Endothelial cell of umbilical vein (primary cell): ENCODE results near the gene FILIP1L. TPM values are rescaled to one million over a fixed set of nuclear protein-coding genes. Genes with fewer than 3 reads are reported as not detected.

Source experiments
- BruUV-seq: library from RNA; stranded (reverse); fragments of 400-500 nt; replicated peaks from 2 replicates; lab custom pipeline; 2021; lab: Mats Ljungman, UMichigan
- CTCF ChIA-PET: fragments of 300-600, 350-600 bp; sonication (Branson Sonifier 250); formaldehyde crosslinking; loops from one replicate; lab custom pipeline; 2021; ENCODE audit warnings: antibody characterized with exemption, inconsistent platforms; lab: Charles Lee
- POLR2A ChIA-PET: fragments of 300-600, 350-600 bp; sonication (Branson Sonifier 250); formaldehyde crosslinking; loops from one replicate; lab custom pipeline; 2021; ENCODE audit warnings: antibody characterized with exemption, inconsistent platforms; lab: Charles Lee
- DNase-seq: peaks from one replicate; pipeline ENCODE4 v3.0.0-alpha.2; 2011; ENCODE audit warnings: low read depth, low spot score
- FAIRE-seq: peaks from 2 replicates; lab custom pipeline; 2011; peaks lifted over from hg19 to GRCh38; lab: Jason Lieb, UNC
- H2AFZ ChIP-seq: 2 replicates; pipeline ENCODE4 v1.6.0; 2012; ENCODE audit warnings: low read depth, low read length, control low read depth, inconsistent platforms
- H3K27ac ChIP-seq: 2 replicates; pipeline ENCODE4 v1.5.1; 2011; ENCODE audit warnings: low read depth, mild to moderate bottlenecking, control low read depth, low read length, moderate library complexity; ENCODE audit not compliant: insufficient read depth
- H3K27me3 ChIP-seq, 2 experiments: 2 replicates each; pipeline versions ENCODE4 v1.6.0 to v1.6.1; 2011; ENCODE audit warnings: low read length in 2 of 2, mixed read lengths in 1 of 2; ENCODE audit not compliant: control insufficient read depth in 2 of 2, insufficient read depth in 2 of 2
- H3K36me3 ChIP-seq, 2 experiments: 2 replicates in 1 of 2; 3 replicates in 1 of 2; pipeline ENCODE4 v1.5.1; 2011; ENCODE audit warnings: low read length in 2 of 2, mild to moderate bottlenecking in 1 of 2, moderate library complexity in 1 of 2; ENCODE audit not compliant: control insufficient read depth in 2 of 2, insufficient read depth in 2 of 2; ENCODE audit errors: extremely low read depth in 1 of 2
- H3K4me1 ChIP-seq: 3 replicates; pipeline ENCODE4 v1.5.1; 2011; ENCODE audit warnings: mild to moderate bottlenecking, low read length; ENCODE audit not compliant: control insufficient read depth, insufficient read depth; ENCODE audit errors: extremely low read depth
- H3K4me2 ChIP-seq: 2 replicates; pipeline ENCODE4 v1.6.1; 2011; ENCODE audit warnings: low read length, control low read depth, mixed read lengths; ENCODE audit not compliant: insufficient read depth
- H3K4me3 ChIP-seq, 3 experiments: fragments of 200-600 bp in 1 of 3; sonication (generic), shearing (Covaris generic) in 1 of 3; replicated peaks in 1 of 3; 2 replicates each; pipeline ENCODE4 v1.5.1; 2011 to 2016; ENCODE audit warnings: control low read depth in 3 of 3, low read length in 3 of 3, mild to moderate bottlenecking in 2 of 3, inconsistent platforms in 1 of 3, low read depth in 1 of 3, moderate library complexity in 1 of 3; ENCODE audit not compliant: insufficient read depth in 1 of 3
- H3K79me2 ChIP-seq: 2 replicates; pipeline ENCODE4 v1.6.0; 2012; ENCODE audit warnings: low read length, inconsistent platforms; ENCODE audit not compliant: control insufficient read depth, insufficient read depth
- H3K9ac ChIP-seq: replicated peaks from 2 replicates; pipeline ENCODE3; 2011; ENCODE audit warnings: low read length, control low read depth; ENCODE audit not compliant: insufficient read depth; ENCODE audit errors: extremely low read depth
- H3K9me1 ChIP-seq: replicated peaks from 3 replicates; pipeline ENCODE4 v1.6.0; 2011; ENCODE audit warnings: mild to moderate bottlenecking, low read length; ENCODE audit not compliant: control insufficient read depth, insufficient read depth; ENCODE audit errors: extremely low read depth
- H3K9me3 ChIP-seq: replicated peaks from 2 replicates; pipeline ENCODE4 v1.5.1; 2012; ENCODE audit warnings: low read length, inconsistent platforms; ENCODE audit not compliant: control insufficient read depth, insufficient read depth
- H4K20me1 ChIP-seq: replicated peaks from 2 replicates; pipeline ENCODE3; 2011; ENCODE audit warnings: mild to moderate bottlenecking, low read length; ENCODE audit not compliant: control insufficient read depth, insufficient read depth; ENCODE audit errors: extremely low read depth
- EZH2 ChIP-seq: IDR thresholded peaks from 2 replicates; pipeline ENCODE4 v1.6.1; 2012; ENCODE audit warnings: borderline replicate concordance, low read depth, mild to moderate bottlenecking, moderate library complexity, low read length, inconsistent platforms; ENCODE audit not compliant: severe bottlenecking
- FOS ChIP-seq: IDR thresholded peaks from 2 replicates; pipeline ENCODE4 v1.6.1; 2011; ENCODE audit warnings: mild to moderate bottlenecking, low read length, moderate library complexity, borderline replicate concordance; ENCODE audit not compliant: insufficient read depth
- GATA2 ChIP-seq: IDR thresholded peaks from 2 replicates; pipeline ENCODE4 v1.7.0; 2011; ENCODE audit warnings: low read depth, mild to moderate bottlenecking, moderate library complexity, mixed read lengths, low read length; ENCODE audit not compliant: insufficient read length, insufficient read depth
- JUN ChIP-seq: IDR thresholded peaks from 2 replicates; pipeline ENCODE4 v1.6.1; 2011; ENCODE audit warnings: borderline replicate concordance, low read depth; ENCODE audit not compliant: insufficient read length, insufficient read depth
- MYC ChIP-seq: IDR thresholded peaks from one replicate; pipeline ENCODE4 v1.6.1; 2011; ENCODE audit warnings: mild to moderate bottlenecking, low read depth, low read length
- POLR2A ChIP-seq: IDR thresholded peaks from 2 replicates; pipeline ENCODE4 v1.6.1; 2012; ENCODE audit warnings: low read depth, mild to moderate bottlenecking, control low read depth, low read length
- POLR2AphosphoS5 ChIP-seq: IDR thresholded peaks from 2 replicates; pipeline ENCODE4 v1.6.1; 2012; ENCODE audit warnings: low read depth, mild to moderate bottlenecking, control low read depth, low read length, moderate library complexity; ENCODE audit not compliant: insufficient read depth
- dilution Hi-C: fragments of 300-500 bp; cut with MboI; formaldehyde crosslinking; loops from one replicate; pipeline ENCODE4 v1.15.0; 2019; ENCODE audit warnings: low sequenced_read_pairs; ENCODE audit not compliant: extremely low pct_ligation_motif_present
- intact Hi-C: fragments of 100-400 bp; cut with micrococcal nuclease; formaldehyde crosslinking; loops from one replicate; pipeline ENCODE4 v1.10.0; 2022
- polyA plus RNA-seq, 4 experiments: library from polyadenylated mRNA; depleted of rRNA in 3 of 4; stranded (reverse) in 3 of 4; unstranded in 1 of 4; fragments of >200 nt; gene quantifications; 2 replicates each; pipeline versions ENCODE4 v1.2.1 to v1.2.3, GENCODE V29; 2011 to 2012; ENCODE audit warnings: missing spikeins in 1 of 4
- total RNA-seq: library from RNA; stranded (reverse); gene quantifications from 2 replicates; pipeline ENCODE4 v1.2.3, GENCODE V29; 2021
- TF ChIP-seq, protein P1 (sequence below), 2 donors: IDR thresholded peaks; 1 replicate in 1 of 2; 2 replicates in 1 of 2; pipeline ENCODE4 v1.5.1; 2011; ENCODE audit warnings: low read length in 2 of 2, mild to moderate bottlenecking in 2 of 2, moderate library complexity in 2 of 2, control low read depth in 1 of 2, inconsistent platforms in 1 of 2, low read depth in 1 of 2; ENCODE audit not compliant: insufficient read depth in 1 of 2; ENCODE audit errors: extremely low read depth in 1 of 2
- TF ChIP-seq, protein P2 (sequence below): IDR thresholded peaks from 2 replicates; pipeline ENCODE4 v1.6.1; 2011; ENCODE audit not compliant: insufficient read depth, insufficient read length

Gene FILIP1L
- total and polyA plus RNA-seq, 2 donors (not counting 3 experiments of a cell fraction or from before 2014, with no cell fraction given): 26.0 to 29.9 TPM

DNA sequence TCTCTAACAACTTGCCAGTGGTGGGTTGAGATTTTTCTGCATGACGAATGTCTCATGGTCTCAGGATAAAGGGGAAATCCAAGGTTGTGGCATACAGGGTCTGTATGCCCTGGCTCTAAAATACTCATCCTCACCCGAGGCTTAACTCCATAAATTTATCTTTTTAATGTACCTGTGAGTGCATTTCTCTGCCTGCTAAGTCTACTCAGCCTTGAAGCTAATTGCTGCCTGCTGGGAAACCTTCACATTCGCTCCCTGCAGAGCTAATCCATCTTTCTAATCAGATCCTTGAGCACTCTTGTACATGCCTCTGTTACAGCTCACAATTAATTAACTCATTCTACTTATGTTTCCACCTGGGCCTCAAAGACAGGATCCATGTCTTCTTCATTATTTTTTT lies 202.9 kb downstream of the FILIP1L start:
- Histone ChIP-seq H3K9me1 (no peaks in the 10 kb centered on the region), H3K4me3 (no peak overlapping the region), H4K20me1 (no peaks in the 10 kb centered on the region), H3K9ac (no peak overlapping the region), H3K9me3 (no peaks in the 10 kb centered on the region), H3K27me3 (no peaks in the 10 kb centered on the region), H3K36me3 (no peaks in the 10 kb centered on the region), H2AFZ (no peak overlapping the region), H3K27ac (no peak overlapping the region), H3K4me2 (no peak overlapping the region), H3K4me1 (peaks cover 15% of the 10 kb centered on the region), H3K79me2 (peaks cover 5% of the 10 kb centered on the region)
- ChIA-PET POLR2A (no interaction called here), CTCF (interaction anchor here (2.4 kb wide), 1 partner anchor 10 kb away, joined by 10 read pairs; no protein-coding TSS in a partner anchor)
- TF ChIP-seq, protein P1, sequence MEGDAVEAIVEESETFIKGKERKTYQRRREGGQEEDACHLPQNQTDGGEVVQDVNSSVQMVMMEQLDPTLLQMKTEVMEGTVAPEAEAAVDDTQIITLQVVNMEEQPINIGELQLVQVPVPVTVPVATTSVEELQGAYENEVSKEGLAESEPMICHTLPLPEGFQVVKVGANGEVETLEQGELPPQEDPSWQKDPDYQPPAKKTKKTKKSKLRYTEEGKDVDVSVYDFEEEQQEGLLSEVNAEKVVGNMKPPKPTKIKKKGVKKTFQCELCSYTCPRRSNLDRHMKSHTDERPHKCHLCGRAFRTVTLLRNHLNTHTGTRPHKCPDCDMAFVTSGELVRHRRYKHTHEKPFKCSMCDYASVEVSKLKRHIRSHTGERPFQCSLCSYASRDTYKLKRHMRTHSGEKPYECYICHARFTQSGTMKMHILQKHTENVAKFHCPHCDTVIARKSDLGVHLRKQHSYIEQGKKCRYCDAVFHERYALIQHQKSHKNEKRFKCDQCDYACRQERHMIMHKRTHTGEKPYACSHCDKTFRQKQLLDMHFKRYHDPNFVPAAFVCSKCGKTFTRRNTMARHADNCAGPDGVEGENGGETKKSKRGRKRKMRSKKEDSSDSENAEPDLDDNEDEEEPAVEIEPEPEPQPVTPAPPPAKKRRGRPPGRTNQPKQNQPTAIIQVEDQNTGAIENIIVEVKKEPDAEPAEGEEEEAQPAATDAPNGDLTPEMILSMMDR (IDR thresholded peaks at IDR 0.05; ENCODE audit: extremely low read depth in 1 of 2, insufficient read depth in 1 of 2, low read depth in 1 of 2, low read length in 2 of 2): no peak
- no peak for TF ChIP-seq POLR2AphosphoS5
- TF ChIP-seq POLR2A: no peak
- TF ChIP-seq, protein P2, sequence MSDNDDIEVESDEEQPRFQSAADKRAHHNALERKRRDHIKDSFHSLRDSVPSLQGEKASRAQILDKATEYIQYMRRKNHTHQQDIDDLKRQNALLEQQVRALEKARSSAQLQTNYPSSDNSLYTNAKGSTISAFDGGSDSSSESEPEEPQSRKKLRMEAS: no peak
- TF ChIP-seq EZH2: no peak
- TF ChIP-seq MYC: no peak
- TF ChIP-seq JUN: no peak
- TF ChIP-seq GATA2: no peak
- no peak for TF ChIP-seq FOS
- intact Hi-C loops (no loop called here), dilution Hi-C loops (no loop called here)
- DNase-seq (no peak), FAIRE-seq (no peak)
- no TSS peak for BruUV-seq
